GM21786 (cell line): ENCODE results near the gene SPATA21.

Source experiments
- ATAC-seq: cut with Tn5 transposase; IDR thresholded peaks from one replicate; pipeline ENCODE4 v1.9.1; 2021; ENCODE audit not compliant: unreplicated experiment

The SPATA21 gene

DNA sequence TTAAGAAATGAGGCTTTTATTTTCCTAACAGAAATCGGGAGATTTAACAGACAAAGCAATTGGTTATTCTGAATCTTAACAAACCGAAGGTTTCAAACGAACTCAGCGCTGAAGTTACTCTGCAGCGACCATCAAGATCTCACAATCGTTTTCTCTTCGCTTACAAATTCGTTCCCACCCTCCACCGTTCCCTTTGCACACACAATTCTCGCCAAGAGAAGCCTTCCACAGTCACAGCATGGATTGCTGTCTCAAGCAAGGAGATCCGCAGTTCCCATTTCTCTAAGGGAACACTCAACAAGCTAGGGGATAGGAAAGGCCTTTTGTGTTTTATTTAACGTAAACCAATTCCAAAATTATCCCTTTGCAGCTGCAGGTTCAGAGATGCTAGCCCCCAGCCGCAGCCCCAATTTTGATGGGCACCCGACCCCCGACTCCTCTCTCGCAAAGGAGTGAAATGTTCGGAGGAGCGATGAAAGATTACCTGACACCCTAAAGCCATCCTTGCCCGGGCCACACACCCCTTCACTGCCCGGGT is 85.7 kb downstream of the SPATA21 start:
- no peak for ATAC-seq

DNA sequence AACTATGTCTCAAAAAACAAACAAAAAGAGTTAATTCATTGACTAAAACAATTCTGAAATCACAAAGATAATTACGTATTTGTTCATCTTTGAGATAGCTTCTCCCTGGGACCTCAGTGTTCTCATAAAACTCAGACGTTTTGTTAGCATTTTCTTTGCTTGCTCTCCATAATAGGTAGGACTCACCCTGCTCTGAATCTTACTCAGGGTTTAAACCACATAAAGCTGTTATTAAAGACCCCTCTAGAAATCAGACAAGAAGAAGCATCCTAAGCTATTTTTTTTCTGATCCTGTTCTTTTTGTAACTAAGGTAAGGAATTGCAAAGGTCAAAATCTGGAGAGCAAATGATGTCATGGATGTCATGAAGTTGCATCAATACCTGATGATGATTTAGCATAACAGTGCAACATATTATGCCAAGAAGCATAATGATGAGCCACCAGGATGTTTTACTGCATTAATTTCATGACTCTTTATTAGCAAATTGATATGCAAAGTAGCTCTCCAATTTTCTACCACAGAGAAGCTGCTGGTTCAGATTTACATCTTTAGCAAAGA is 87.3 kb downstream of the SPATA21 start:
- ATAC-seq, result no peak
